GM18517 (cell line): Measurements from ENCODE around the gene NACA2.
"Not testable (repeated sequence)": the region's sequence is repeated elsewhere in the genome, so short reads cannot be mapped to it uniquely, and the experiment has no call there.

Experiments
- ATAC-seq: cut with Tn5 transposase; IDR thresholded peaks from one replicate; pipeline ENCODE4 v1.9.1; 2021; ENCODE audit warnings: mild to moderate bottlenecking, moderate library complexity; ENCODE audit not compliant: unreplicated experiment

The NACA2 gene

DNA sequence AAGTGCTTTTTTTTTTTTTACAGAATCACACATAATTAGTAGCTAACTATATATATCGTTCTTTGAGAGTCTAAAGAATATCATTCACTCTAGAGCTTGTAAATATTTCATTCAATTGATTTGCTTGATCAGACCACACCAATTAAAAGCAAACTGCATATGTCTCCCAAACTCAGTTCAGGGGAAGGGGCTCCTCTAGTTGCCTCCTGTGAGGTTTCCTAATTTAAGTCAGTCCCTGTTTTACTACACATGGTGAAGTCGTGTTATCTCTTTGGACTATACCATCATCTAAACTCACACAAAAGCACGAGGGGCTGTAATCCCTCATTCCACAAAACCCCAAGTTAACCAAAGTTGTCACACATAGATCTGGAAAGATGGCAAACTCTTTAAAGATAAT lies 11.7 kb downstream of the NACA2 start:
- ATAC-seq = no peak

DNA sequence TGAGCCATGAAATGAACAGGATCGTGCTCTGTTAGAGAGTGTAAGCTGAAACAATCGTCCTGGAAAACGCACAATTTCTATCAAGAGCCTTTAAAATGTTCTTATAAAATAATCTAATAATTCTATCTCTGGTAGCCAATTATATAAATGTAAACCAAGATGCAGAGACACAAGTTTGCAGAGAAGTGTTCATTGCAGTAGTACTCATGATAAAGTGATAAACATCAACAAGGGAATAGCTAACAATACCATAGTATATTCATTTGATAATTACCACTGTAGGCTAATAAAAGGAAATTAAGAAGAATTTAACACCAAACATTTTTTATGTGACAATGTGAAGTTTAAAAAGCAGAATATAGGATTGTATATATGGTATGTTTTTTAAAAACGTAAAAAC lies 12.4 kb downstream of the NACA2 start:
- ATAC-seq = no peak

DNA sequence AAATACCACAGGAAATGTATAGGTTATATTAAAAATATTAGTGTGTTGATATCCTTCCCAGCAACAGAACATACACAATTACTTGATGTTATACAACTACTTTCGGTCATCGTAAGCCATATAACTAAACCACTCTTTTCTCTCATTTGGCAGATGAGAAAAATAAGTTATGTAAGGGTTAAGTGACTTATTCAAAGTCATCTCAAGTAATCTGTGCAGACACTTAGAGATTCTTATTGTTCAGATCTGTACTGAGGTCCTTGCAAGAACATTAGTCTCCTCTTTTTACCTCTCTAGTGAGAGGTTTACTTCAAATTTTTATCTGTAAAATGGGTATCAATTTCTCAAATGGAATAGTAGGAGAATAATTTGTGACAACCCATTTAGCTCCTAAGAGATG lies 15.0 kb downstream of the NACA2 start:
- ATAC-seq = no peak

DNA sequence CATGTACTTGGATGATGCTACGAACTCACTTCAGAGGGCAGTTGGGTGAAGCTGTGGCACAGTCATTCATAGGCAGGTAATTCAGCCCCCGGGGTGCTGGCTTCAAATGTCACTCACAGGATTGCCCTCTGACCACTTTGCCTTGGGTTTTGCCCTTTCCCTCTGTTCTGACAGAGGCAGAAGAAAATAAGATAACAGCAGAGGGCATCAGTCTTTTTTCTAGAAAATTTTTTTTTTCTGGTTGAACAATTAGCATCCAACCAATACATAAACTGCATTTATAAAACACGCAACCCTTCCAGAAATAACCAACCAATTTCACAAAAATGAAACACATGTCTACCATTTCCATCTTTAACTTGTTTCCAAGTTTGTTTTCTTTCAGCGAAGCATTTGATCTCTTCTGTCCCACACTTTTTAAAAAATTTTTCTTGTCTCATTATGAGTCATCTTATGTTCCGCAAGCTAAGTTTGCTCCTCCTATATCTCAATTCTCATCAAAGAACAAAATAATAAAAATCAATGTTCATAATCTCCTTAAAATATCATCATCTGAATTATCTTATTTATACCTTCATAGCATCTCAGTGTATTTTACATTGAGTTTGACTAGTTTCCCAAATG lies 15.6 kb downstream of the NACA2 start:
- ATAC-seq = no peak

DNA sequence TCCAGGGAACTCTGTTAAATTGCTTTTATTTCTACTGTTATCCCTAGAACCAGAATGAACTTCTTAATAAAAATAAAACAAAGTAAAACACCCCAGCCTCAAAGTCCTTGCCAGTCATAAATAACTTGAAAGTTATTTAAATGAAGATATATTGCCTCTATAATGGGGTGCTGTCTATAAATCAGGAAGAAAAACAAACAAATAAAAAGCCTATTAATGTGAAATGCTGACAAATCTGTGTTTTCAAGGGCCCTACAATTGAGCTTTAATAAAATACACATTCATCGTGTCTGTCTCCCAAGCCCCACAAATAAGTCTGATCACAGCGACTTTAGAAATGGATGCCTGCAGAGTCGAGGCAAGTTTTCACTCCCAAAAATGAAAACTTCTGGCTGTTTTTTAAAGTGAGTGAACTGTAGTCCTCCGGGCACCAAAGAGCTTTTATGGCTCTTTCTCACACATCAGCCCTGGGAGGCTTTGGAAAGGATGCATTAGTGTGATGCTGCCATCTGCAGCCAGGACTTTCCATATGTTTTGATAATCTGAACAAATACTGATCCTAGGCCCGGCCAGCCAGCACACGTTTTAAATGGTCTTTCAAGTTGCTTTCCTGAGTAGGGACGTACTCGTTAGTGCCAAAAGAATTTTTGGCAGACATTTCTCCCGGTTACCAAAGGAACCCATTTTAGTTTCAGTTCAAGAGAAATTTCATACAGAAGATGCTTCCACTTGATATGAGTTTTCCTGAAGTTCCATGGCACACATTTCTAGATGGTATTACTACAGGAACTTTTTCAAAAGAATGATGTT lies 16.3 kb downstream of the NACA2 start:
- no peak for ATAC-seq

DNA sequence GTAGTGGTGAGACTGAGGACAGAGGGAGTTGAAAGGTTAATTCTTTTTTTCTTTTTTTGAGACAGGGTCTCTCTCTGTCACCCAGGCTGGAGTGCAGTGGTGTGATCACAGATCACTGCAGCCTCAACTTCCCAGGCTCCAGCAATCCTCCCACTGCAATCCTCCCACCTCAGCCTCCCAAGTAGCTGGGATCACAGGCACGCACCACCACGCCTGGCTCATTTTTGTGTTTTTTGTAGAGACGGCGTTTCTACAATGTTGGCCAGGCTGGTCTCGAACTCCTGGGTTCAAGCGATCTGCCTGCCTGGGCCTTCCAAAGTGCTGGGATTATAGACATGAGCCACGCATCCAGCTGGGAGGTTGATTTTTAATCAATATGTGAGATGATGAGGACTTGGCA lies 18.5 kb downstream of the NACA2 start:
- ATAC-seq = not testable (repeated sequence)

DNA sequence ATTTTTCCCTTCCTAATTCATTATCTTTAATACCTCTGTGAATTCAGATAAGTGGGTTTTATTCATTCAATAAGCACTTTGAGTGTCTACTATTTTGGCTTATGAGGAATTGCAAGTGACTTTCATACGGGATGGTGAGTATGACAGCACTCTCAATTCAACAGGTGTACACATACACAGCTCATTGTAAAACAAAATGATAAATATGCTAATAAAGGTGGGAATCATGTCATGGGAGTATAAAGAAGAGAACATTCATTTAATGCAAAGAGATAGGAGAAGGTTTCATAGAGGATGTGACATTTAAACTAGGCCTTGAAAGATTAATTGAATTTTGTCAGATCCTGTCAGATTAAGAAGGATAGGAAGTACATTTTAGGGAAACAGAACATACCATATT lies 19.4 kb downstream of the NACA2 start:
- ATAC-seq = no peak

DNA sequence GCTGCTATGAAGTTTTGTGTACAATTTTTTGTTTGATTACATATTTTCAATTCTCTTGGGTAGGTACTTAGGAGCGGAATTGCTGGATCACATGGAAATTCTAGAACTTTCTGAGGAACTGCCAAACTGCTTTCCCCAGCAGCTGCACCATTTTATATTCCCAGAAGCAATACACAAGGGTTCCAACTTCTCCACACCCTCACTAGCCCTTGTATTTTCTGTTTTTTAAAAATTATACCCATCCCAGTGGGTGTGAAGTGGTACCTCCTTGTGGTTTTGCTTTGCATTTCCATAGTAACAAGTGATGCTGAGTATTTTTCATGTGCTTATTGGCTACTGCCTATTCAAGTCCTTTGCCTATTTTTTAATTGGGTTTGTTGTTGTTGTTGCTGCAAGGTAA lies 20.9 kb downstream of the NACA2 start:
- ATAC-seq = no peak

DNA sequence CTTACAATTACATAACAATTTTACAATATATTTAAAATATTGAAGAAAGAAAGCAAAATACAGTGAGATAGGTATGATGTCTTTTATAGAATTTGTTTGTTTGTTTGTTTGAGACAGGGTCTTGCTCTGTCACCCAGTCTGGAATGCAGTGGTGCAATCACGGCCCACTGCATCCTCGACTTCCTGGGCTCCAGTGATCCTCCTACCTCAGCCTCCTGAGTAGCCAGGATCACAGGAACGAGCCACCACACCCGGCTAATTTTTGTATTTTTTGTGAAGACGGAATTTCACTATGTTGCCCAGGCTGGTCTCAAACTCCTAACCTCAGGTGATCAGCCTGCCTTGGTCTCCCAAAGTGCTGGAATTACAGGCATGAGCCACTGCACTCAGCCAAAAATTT lies 21.5 kb downstream of the NACA2 start:
- not testable (repeated sequence) for ATAC-seq

DNA sequence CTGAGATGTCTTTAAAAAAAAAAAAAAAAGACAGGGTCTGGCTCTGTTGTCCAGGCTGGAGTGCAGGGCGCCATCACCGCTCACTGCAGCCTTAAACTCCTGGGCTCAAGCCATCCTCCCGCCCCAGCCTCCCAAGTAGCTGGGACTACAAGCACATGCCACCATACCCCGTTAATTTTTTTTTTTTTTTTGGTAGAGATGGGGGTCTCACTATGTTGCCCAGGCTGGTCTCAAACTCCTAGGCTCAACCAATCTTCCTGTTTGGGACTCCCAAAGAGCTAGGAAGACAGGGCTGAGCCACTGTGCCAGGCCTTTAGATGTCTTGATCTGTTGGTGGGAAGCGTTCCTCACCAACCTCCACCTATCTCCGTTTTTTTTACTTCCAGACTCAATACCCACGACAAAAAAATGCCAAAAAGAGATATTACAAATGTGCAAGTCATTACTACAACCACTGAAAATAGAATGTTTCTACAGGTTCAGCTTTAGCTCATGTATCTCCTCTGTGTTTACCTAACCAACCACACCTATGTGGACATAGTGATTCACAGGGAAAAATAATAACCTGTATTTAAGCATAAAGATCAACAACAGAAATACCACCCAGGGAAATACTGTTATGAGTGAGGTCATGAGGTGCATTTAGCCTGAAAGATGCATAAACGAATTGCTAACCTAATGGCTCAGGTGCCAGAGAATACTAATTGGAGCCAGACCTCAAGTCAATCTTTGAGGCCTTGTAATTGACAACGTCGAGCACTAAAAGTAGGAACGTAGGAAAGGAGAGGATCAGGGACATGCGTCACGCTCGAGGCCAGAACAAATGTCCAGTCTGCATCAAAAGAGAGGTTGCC lies 22.6 kb downstream of the NACA2 start:
- ATAC-seq = no peak

DNA sequence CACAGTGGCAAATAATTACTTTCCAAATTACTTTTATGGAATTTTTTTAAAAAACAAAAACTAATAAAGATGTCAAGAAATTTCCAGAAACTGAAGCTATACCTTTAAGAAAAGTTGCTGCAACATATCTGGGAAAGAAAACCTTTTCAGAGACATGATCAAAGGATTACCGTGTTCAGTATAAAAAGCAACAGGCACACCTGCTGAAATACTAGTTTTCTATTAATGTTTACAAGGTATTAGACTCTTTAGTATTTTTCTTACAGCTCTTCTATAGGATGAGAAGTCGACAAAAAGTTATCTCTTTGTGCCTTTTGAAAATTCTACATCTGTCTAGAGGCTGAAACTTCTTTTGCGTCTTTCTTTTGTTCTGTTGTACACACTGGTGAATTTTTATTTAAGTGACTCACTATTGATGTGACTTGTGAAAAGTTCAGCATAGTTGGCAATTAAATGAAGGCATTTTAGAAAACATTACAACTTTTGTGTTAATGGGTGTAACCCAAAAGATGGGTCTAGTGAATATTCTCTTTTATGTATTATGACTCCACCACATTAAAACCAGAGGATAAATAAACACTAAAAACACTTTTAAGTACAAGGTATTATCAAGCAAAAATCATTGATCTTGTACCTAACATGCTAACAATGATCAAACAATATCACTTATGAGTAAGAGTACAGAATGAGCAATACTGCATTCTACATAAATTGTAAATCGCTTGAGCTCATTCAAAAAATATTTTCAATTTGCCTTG lies 23.8 kb downstream of the NACA2 start:
- no peak for ATAC-seq

DNA sequence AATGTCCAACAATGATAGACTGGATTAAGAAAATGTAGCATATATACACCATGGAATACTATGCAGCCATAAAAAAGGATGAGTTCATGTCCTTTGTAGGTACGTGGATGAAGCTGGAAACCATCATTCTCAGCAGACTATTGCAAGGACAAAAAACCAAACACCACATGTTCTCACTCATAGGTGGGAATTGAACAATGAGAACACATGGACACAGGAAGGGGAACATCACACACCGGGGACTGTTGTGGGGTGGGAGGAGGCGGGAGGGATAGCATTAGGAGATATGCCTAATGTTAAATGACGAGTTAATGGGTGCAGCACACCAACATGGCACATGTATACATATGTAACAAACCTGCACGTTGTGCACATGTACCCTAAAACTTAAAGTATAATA lies 24.6 kb downstream of the NACA2 start:
- ATAC-seq = not testable (repeated sequence)

DNA sequence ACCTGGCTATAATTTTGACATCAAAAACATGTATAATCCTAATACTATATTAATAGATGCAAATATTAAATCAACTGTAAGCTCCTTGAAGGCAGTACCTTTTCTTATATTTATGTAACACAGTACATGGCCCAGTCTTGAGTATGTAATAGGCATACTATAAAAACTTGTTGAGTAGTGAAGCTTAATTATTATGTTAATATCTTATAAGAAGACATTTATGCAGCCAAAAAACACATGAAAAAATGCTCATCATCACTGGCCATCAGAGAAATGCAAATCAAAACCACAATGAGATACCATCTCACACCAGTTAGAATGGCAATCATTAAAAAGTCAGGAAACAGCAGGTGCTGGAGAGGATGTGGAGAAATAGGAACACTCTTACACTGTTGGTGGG lies 25.2 kb downstream of the NACA2 start:
- ATAC-seq = not testable (repeated sequence)

DNA sequence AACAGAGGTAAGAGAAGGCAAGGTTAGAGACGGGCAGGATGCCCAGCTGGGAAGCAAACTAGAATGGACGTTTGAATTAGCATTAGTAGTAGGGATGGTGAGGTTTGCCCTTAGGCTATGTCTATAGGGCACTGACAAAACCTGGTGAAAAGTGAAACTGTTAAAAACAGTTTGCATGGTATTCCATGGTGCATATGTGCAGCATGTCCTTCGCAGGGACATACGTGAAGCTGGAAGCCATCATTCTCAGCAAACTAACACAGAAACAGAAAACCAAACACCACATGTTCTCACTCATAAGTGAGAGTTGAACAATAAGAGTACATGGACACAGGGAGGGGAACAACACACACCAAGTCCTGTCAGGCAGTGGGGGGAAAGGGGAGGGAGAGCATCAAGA lies 25.8 kb downstream of the NACA2 start:
- no peak for ATAC-seq

DNA sequence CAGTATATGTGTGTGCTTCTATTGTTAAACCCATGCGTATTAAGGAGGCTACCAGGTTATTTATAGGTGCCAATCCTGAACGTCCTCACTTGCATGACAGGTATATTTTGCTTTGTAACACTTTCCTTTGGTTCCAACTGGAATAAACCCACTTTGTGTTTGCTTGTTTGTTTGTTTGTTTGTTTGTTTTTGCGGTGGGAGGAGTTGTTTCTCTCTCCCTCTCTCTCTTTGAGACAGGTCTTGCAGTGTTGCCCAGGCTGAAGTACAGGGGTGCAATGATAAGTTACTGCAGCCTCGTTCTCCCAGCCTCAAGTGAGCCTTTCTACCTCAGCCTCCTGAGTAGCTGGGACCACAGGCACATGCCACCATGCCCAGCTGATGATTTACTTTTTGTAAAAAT lies 28.7 kb downstream of the NACA2 start:
- no peak for ATAC-seq

DNA sequence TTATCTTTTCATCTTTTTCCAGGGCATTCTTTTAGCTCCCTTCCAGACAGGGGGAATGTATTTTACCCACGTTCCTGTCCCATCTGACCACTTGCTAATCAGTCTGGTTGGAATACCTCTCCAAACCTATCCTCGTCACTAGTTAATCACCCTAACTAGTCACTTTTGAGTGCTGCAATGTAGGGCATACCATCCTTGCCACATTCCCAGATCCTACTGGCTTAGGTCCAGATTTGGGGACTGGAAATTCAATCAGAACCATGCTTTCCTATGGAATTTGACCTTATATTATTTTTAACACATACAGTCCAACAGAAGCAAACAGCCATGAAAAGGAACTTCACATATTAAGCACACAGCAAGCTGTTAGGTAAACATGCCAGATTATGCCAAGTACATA lies 29.7 kb downstream of the NACA2 start:
- ATAC-seq = no peak

DNA sequence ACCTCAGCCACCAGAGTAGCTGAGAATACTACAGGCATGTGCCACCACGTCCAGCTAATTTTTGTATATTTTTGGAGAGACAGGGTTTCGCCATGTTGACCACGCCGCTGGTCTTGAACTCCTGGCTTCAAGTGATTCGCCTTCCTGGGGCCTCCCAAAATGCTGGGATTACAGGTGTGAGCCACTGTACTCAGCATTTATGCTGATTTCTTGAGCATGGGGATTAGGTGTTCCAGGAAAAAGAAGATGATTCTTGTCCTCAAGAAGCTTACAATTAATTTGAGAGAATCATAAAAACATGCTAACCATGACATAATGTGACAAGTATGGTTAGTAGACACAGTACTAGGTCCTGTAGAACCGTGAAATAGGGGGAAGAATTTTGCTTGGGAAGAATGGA lies 30.9 kb downstream of the NACA2 start:
- ATAC-seq = no peak

DNA sequence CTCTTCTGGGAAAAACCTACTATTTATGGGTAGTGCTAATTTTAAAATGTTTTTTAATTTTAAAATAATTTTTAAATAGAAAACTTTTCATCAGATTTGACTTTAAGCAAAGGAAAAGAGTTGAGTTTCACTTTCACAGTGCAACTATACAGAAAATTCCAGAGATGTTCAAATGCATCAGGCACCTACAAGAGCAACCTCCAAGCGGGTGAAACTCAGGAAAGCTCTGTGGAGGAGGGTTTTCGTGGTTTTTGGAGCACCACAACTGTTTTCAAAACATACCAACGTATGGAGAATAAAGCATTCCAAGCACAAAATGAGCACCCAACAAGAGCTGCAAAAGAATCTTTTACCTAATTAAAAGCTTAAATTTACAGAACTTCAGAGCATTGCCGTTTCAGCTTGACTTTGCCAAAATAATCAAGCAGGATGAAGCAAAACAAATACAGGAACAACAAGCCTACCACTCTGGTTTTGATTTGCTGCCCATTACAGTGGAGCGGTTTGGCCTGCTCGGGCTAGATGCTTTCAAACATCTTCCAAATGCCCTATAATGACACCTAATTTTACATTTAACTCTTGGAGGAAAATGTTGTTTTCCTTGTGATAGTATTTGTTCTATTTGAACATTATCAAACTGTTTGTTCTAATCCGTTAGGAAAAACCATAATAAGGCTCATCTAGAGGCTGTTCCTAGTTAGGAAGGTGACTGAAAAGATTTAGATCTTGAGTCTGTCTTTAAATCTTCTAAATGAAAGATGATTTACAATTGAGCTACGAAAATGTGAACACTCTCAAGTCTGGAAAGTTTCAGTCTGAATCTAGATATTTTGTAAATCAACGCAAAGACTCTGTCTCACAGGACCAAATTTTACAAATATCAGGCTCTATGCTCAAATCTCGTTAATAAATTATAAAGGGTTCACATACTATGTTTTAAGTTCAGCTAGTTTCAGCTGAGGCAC lies 34.5 kb downstream of the NACA2 start:
- no peak for ATAC-seq

DNA sequence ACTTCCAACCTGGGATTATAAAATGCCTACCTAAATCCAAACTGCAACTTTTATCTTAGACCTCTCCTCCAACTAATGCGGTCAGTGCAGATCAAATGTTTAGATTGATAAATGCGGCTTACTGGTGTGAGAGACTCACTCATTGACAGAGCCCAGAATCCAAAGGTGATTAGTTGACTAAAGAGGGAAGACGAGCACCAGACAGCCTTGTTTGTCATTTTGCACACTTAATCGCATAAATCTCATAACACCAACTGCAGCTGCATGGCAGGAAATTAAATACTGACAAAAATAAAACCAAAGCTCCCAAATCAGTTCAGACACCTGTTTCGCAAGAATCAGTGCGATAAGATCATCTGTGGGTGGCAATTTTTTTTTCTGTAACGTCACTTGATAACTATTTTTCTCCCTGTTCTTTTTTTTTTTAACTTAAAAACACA lies 35.9 kb downstream of the NACA2 start:
- ATAC-seq = no peak

DNA sequence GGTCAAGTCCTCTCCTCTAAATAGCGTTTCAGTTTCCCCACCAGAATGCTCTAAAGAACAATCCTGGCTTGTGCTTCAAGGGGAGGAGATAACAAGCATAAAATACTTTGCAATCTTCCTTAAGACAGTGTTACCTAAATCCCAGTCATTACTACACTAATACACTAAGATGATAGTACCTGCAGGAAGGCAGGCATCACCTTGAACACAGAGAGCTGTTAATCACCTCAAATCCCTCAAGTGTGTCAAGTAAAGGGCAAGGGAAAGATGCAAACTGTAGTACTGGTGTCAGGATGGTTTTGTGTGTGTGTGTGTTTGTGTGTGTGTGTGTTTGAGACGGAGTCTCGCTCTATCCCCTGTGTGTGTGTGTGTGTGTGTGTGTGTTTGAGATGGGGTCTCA lies 36.8 kb downstream of the NACA2 start:
- no peak for ATAC-seq
